HG02588 (cell line): ENCODE measurements around the gene KIF18B.

ENCODE experiments used
- ATAC-seq: cut with Tn5 transposase; IDR thresholded peaks from one replicate; pipeline ENCODE4 v1.9.1; 2021; ENCODE audit warnings: mild to moderate bottlenecking, moderate library complexity; ENCODE audit not compliant: unreplicated experiment

Gene KIF18B

GRCh38 chr17:44947461-44948314 is at the start of gene KIF18B:
Gene KIF18B, minus strand, starts transcription at chr17:44947773. Its CDS starts 11,429 bp downstream, at chr17:44936344.
- ATAC-seq: peak; percentile 92

GRCh38 chr17:44996304-44996703 is 48.7 kb upstream of the KIF18B start:
- ATAC-seq: no peak

GRCh38 chr17:44995436-44996001 is 47.9 kb upstream of the KIF18B start:
- no peak for ATAC-seq

- no peak for ATAC-seq
These were observed 44.8 kb upstream of the KIF18B start for GRCh38 chr17:44992242-44992939.

- ATAC-seq: no peak
These were observed 43.4 kb upstream of the KIF18B start for GRCh38 chr17:44990994-44991393.

GRCh38 chr17:44989552-44990138 is 42.1 kb upstream of the KIF18B start:
- no peak for ATAC-seq

- no peak for ATAC-seq
These were observed 40.7 kb upstream of the KIF18B start for GRCh38 chr17:44988044-44988942.

GRCh38 chr17:44983563-44983962 is 36.0 kb upstream of the KIF18B start:
- no peak for ATAC-seq

- no peak for ATAC-seq
These were observed 34.6 kb upstream of the KIF18B start for GRCh38 chr17:44982113-44982702.

- ATAC-seq: no peak
These were observed 33.8 kb upstream of the KIF18B start for GRCh38 chr17:44981221-44981968.

- ATAC-seq: no peak
These were observed 31.9 kb upstream of the KIF18B start for GRCh38 chr17:44979426-44979995.

- no peak for ATAC-seq
These were observed 31.2 kb upstream of the KIF18B start for GRCh38 chr17:44978807-44979206.

- ATAC-seq: no peak
These were observed 30.4 kb upstream of the KIF18B start for GRCh38 chr17:44977814-44978550.

- no peak for ATAC-seq
These were observed 29.5 kb upstream of the KIF18B start for GRCh38 chr17:44977065-44977464.

- no peak for ATAC-seq
These were observed 28.6 kb upstream of the KIF18B start for GRCh38 chr17:44976206-44976605.

- no peak for ATAC-seq
These were observed 25.4 kb upstream of the KIF18B start for GRCh38 chr17:44972953-44973352.

- no peak for ATAC-seq
These were observed 24.4 kb upstream of the KIF18B start for GRCh38 chr17:44971776-44972483.
